OCI-LY3 (cell line): ENCODE results near the gene GUCA2B.

Source experiments
- EZH2phosphoT487 ChIP-seq: fragments of 200-600 bp; shearing (Covaris generic); IDR thresholded peaks from 2 replicates; pipeline ENCODE4 v1.6.1; 2018; ENCODE audit warnings: antibody characterized with exemption, mixed run types, low read depth
- TF ChIP-seq, protein P1 (sequence below): fragments of 200-600, 300-600 bp; sonication (generic); IDR thresholded peaks from 2 replicates; pipeline ENCODE4 v1.5.1; 2014; ENCODE audit warnings: antibody characterized with exemption, low read length, low read depth

DNA sequence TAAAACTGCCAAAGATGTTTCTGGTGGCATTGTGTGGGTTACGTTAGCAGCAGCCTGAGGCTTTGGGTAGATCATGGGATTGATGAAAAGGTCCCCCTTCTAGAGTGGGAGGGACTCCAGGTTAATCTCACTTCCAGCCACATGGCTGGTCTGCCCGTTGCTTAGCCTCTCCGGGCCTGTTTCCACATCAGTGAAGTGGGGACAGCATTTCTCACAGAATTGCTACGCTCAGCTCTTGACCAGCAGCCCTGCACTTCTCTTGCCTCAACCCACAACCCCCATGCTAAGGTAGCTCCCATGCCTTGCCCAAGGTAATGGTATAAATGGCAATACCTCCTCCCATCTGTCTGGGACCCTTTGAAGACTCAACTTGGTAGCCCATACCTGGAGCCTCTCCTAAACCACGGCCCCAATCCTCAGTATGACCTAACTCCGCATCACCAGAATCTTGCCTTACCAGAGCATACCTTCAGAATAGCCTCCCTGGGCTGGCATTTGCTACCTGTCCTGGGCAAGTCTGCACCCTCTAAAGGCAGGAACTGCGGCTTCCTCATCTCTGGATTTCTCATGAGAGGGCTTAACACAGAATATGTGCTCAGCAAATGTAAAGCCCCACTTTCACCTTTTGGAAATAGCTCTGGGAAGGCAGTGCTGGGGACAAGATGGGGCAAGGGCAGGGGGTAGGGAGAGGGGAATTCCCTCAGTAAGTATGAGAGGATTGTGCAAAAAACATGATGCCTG, 22.3 kb downstream of the GUCA2B start:
- TF ChIP-seq, protein P1, sequence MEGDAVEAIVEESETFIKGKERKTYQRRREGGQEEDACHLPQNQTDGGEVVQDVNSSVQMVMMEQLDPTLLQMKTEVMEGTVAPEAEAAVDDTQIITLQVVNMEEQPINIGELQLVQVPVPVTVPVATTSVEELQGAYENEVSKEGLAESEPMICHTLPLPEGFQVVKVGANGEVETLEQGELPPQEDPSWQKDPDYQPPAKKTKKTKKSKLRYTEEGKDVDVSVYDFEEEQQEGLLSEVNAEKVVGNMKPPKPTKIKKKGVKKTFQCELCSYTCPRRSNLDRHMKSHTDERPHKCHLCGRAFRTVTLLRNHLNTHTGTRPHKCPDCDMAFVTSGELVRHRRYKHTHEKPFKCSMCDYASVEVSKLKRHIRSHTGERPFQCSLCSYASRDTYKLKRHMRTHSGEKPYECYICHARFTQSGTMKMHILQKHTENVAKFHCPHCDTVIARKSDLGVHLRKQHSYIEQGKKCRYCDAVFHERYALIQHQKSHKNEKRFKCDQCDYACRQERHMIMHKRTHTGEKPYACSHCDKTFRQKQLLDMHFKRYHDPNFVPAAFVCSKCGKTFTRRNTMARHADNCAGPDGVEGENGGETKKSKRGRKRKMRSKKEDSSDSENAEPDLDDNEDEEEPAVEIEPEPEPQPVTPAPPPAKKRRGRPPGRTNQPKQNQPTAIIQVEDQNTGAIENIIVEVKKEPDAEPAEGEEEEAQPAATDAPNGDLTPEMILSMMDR = no peak
- TF ChIP-seq EZH2phosphoT487 = no peak
